Measurements from ENCODE around the gene ZDHHC19. TPM values are rescaled to one million over a fixed set of nuclear protein-coding genes. Genes with fewer than 3 reads are reported as not detected.

Gene ZDHHC19
- total RNA-seq: not detected in 2 replicates

GRCh38 chr3:196210673-196211556 is at the start of gene ZDHHC19:
Gene ZDHHC19, minus strand, starts transcription at chr3:196211400. Its CDS starts 85 bp downstream, at chr3:196211315.

GRCh38 chr3:196216089-196216564 is 4.9 kb upstream of the ZDHHC19 start, which contains the start of gene SLC51A:
Gene SLC51A, plus strand, starts transcription at chr3:196216534. Its CDS starts 179 bp downstream, at chr3:196216713.

Other genes with a start within 250 kb of the ZDHHC19 start
- 85.3 and 162 TPM in 2 replicates for gene TFRC, start 129.3 kb downstream of the ZDHHC19 start, total RNA-seq
- not detected in 2 replicates for gene SLC51A, start 5.1 kb upstream of the ZDHHC19 start, total RNA-seq
- gene PCYT1A, start 76.3 kb upstream of the ZDHHC19 start, total RNA-seq: 87.4 and 97.9 TPM in 2 replicates
- gene DYNLT2B, start 106.8 kb upstream of the ZDHHC19 start, total RNA-seq: 10.1 and 11.1 TPM in 2 replicates
- not detected in 2 replicates for gene TM4SF19, start 127.0 kb upstream of the ZDHHC19 start, total RNA-seq
- gene UBXN7, start 221.0 kb upstream of the ZDHHC19 start, total RNA-seq: 16.1 and 16.6 TPM in 2 replicates